Heart right ventricle (tissue), 16 donors: ENCODE results near the gene RAPSN. TPM values are rescaled to one million over a fixed set of nuclear protein-coding genes. Genes with fewer than 3 reads are reported as not detected.

Source experiments
- ATAC-seq, 8 donors: fragments of 200-7000 bp; cut with Tn5 transposase; one replicate each; pipeline ENCODE4 v1.9.1; 2020; ENCODE audit warnings: mild to moderate bottlenecking in 8 of 8, moderate library complexity in 8 of 8, moderate number of reproducible peaks in 1 of 8
- DNase-seq, 2 donors: peaks; one replicate each; pipeline ENCODE4 v3.0.0-alpha.2; 2020
- H3K27ac ChIP-seq, 10 donors: fragments of 200-600 bp; sonication (generic) in 2 of 10; one replicate each; pipeline versions ENCODE4 v1.5.0 to v1.8.0; 2020 to 2022; ENCODE audit warnings: mild to moderate bottlenecking in 3 of 10
- H3K27me3 ChIP-seq, 7 donors: fragments of 200-600 bp; one replicate each; pipeline ENCODE4 v1.8.0; 2021 to 2022; ENCODE audit warnings: mild to moderate bottlenecking in 2 of 7
- H3K36me3 ChIP-seq, 9 donors: fragments of 200-600 bp; sonication (generic) in 1 of 9; one replicate each; pipeline versions ENCODE4 v1.5.0 to v1.8.0; 2020 to 2022; ENCODE audit warnings: mild to moderate bottlenecking in 2 of 9
- H3K4me1 ChIP-seq, 9 donors: fragments of 200-600 bp; sonication (generic) in 1 of 9; one replicate each; pipeline versions ENCODE4 v1.5.0 to v1.8.0; 2020 to 2022; ENCODE audit warnings: mild to moderate bottlenecking in 4 of 9
- H3K4me3 ChIP-seq, 10 donors: fragments of 200-600 bp; sonication (generic) in 2 of 10; one replicate each; pipeline versions ENCODE4 v1.5.0 to v1.8.0; 2020 to 2022; ENCODE audit warnings: mild to moderate bottlenecking in 7 of 10, moderate library complexity in 2 of 10
- H3K9me3 ChIP-seq, 11 donors: fragments of 200-600 bp in 10 of 11; sonication (generic) in 2 of 11; one replicate each; pipeline versions ENCODE4 v1.5.0 to v1.8.0; 2013 to 2022; ENCODE audit warnings: mild to moderate bottlenecking in 2 of 11, control low read depth in 1 of 11, moderate library complexity in 1 of 11
- WGBS, 2 donors: extraction: QIAGEN DNeasy Blood & Tissue Kit; methylation state at CpG; one replicate each; pipeline ENCODE4 v1.1.7; 2013; ENCODE audit warnings: inconsistent platforms in 1 of 2; 5-methylcytosine and 5-hydroxymethylcytosine counted together
- intact Hi-C, 10 donors: fragments of 100-400 bp; cut with DNase I; formaldehyde crosslinking; loops; one replicate each; pipeline versions ENCODE4 v1.11.1 to v1.14.2; 2022
- polyA plus RNA-seq, 2 donors: library from polyadenylated mRNA; stranded (reverse); fragments of 200-250 nt; gene quantifications; one replicate each; pipeline ENCODE4 v1.2.3, GENCODE V29; 2013
- total RNA-seq, 10 donors: library from RNA; stranded (reverse); fragmentation: NEBNext Ultra II Directional in 3 of 10; extraction: Animal tissue kit (Norgen Biotek cat#: 25700) in 3 of 10; gene quantifications; one replicate each; pipeline versions ENCODE4 v1.2.1 to v1.2.4, GENCODE V29; 2021 to 2023
- TF ChIP-seq, protein P1 (sequence below), 9 donors: fragments of 200-600 bp; sonication (generic) in 2 of 9; IDR thresholded peaks; one replicate each; pipeline versions ENCODE4 v1.5.0 to v1.8.0; 2021 to 2022; ENCODE audit warnings: antibody characterized with exemption in 9 of 9, mild to moderate bottlenecking in 5 of 9, moderate library complexity in 1 of 9
- donor health status: Arrhythmogenic right ventricular cardiomyopathy.
- donor health status: ischemic (EF 13 %, LVEDD 7.1; RV severe dilation, severe dysfunction).
- donor health status: healthy with polysubstance abuse.
- donor health status: DM: no; HTN: yes; CAD: no.
- donor health status: DM: no; HTN: no; CAD: no.
- donor health status: ischemic (EF 25% LVEDD 6.9; RV normal size, moderate dysfunction).
- donor health status: ischemic (EF 25% LVEDD 5.7; RV mildly dilated, moderate dysfunction).
- donor health status: healthy.
- donor health status: DM: yes; HTN: yes; CAD: no.
- donor health status: Ischemic cardiomyopathy.
- donor health status: ischemic (EF 35%, LVEDD 5.7; RV mildly dilated, moderate dysfunction).
- donor health status: nonischemic (EF 11% LVEDD 7.7; RV severe dilation, severe dysfunction).
- donor health status: DM: yes; HTN: yes; CAD: no.
- donor health status: PGD.
- donor health status: ischemic (EF 29% LVEDD 5.4; RV normal size, mild dysfunction).
- donor health status: nonischemic (EF 23%, LVEDD 6.1; RV moderate dilation, normal function).

RAPSN gene
- total and polyA plus RNA-seq, 12 donors: 0.33 to 10.2 (median 4.0) TPM

DNA sequence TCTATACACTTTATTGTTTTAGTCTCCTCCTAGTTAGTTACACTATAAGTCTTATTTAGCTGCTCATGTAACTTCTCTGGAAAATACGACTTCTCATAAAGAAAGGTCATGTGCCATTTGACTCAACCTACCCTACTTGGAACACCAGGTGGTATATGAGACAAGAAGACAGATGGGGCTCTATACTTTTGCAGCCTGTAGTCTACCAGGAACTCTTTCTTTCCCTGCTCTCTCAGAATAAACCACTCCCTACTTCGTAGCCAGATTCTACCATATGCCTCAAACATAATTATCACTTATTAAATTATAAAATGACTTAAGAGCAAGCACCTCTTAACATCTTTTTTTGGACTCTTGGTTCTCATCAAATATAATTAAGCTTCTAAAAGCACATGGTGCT lies 38.5 kb upstream of the RAPSN start:
- peaks cover 0 to 26% (median 20%) of the 10 kb centered on the region in 9 donors for H3K4me1 ChIP-seq
- ATAC-seq: no peak
- peaks cover 0 to 74% (median 46%) of the 10 kb centered on the region in 9 donors for H3K36me3 ChIP-seq
- 93 to 94% methylated on average over 2 of the region's 2 CpGs for WGBS, 2 donors
- intact Hi-C loops: loop anchor here in 2 of 10 donors (5.0 to 10.0 kb wide), 2 partner anchors 47 to 50 kb away; no protein-coding TSS in a partner anchor
- TF ChIP-seq, protein P1, sequence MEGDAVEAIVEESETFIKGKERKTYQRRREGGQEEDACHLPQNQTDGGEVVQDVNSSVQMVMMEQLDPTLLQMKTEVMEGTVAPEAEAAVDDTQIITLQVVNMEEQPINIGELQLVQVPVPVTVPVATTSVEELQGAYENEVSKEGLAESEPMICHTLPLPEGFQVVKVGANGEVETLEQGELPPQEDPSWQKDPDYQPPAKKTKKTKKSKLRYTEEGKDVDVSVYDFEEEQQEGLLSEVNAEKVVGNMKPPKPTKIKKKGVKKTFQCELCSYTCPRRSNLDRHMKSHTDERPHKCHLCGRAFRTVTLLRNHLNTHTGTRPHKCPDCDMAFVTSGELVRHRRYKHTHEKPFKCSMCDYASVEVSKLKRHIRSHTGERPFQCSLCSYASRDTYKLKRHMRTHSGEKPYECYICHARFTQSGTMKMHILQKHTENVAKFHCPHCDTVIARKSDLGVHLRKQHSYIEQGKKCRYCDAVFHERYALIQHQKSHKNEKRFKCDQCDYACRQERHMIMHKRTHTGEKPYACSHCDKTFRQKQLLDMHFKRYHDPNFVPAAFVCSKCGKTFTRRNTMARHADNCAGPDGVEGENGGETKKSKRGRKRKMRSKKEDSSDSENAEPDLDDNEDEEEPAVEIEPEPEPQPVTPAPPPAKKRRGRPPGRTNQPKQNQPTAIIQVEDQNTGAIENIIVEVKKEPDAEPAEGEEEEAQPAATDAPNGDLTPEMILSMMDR (IDR thresholded peaks at IDR 0.05): no peak
- H3K27ac ChIP-seq: no peak overlapping the region
- H3K27me3 ChIP-seq: no peaks in the 10 kb centered on the region
- H3K9me3 ChIP-seq: no peaks in the 10 kb centered on the region
- H3K4me3 ChIP-seq: no peak overlapping the region
- no peak for DNase-seq

DNA sequence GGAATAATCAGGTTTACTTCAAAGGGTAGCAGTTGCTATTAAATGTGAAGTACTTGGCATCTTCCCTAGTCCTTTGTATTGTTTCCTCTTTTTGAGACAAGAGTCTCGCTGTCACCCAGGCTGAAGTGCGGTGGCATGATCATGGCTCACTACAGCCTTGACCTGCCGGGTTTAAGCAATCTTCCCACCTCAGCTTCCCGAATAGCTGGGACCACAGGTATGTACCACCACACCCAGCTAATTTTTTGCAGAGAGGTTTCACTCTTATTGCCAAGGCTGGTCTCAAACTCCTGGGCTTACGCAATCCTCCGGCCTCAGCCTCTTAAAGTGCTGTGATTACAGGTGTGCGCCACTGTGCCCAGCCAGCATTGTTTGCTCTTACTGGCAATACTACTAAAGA lies 36.2 kb upstream of the RAPSN start:
- TF ChIP-seq, protein P1 (IDR thresholded peaks at IDR 0.05): no peak
- no peak overlapping the region for H3K27ac ChIP-seq
- DNase-seq: no peak
- H3K36me3 ChIP-seq: peaks cover 0 to 90% (median 66%) of the 10 kb centered on the region in 9 donors
- H3K4me1 ChIP-seq: peaks cover 0 to 25% (median 18%) of the 10 kb centered on the region in 9 donors
- H3K9me3 ChIP-seq: no peaks in the 10 kb centered on the region
- 91 to 93% methylated on average over 7 of the region's 7 CpGs for WGBS, 2 donors
- no peak overlapping the region for H3K4me3 ChIP-seq
- intact Hi-C loops: loop anchor here in 2 of 10 donors (5.0 to 10.0 kb wide), 2 partner anchors 50 to 52 kb away; no protein-coding TSS in a partner anchor
- no peaks in the 10 kb centered on the region for H3K27me3 ChIP-seq
- ATAC-seq: no peak

DNA sequence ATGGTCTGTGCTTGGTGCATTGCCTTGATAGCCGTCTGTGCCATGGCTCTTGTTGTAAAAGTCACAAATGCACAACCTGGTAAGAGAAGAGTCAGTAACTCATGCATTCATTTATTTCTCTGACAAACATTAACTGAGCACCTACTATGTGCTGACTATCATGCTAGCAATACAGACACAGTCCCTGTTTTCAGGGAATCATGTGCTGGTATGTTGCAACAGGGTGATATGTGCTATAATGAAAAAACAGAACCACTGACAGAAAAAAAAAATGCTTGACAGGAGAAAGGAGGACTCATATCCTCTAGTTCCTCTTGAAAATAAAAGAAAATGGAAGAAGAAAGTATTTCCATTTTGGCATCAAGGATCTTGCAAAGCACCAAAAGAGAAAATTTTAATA lies 34.5 kb upstream of the RAPSN start:
- H3K27me3 ChIP-seq: no peaks in the 10 kb centered on the region
- TF ChIP-seq, protein P1 (IDR thresholded peaks at IDR 0.05): no peak
- H3K27ac ChIP-seq: peak overlapping the region in 1 of 10 donors; percentile 49
- H3K4me1 ChIP-seq: peaks cover 0 to 25% (median 17%) of the 10 kb centered on the region in 9 donors
- H3K9me3 ChIP-seq: no peaks in the 10 kb centered on the region
- H3K36me3 ChIP-seq: peaks cover 0 to 100% (median 69%) of the 10 kb centered on the region in 9 donors
- WGBS, 2 donors: 82 to 96% methylated on average over 1 of the region's 1 CpG
- no peak for DNase-seq
- ATAC-seq: no peak
- intact Hi-C loops: loop anchor here in 1 of 10 donors (10.0 kb wide), 1 partner anchor 51 kb away; no protein-coding TSS in a partner anchor
- H3K4me3 ChIP-seq: no peak overlapping the region

DNA sequence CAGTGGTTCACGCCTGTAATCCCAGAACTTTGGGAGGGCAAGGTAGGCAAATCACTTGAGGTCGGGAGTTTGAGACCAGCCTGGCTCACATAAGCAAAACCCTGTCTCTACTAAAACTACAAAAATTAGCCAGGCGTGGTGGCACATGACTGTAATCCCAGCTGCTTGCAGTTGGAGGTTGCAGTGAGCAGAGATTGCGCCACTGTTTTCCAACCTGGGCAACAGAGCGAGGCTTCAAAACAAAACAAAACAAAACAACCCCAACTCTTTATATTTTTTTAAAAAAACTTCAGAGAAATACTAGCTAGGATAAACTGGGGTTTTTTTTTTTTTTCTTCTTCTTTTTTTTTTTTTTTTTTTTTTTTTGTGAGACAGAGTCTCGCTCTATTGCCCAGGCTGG lies 31.8 kb upstream of the RAPSN start:
- no peaks in the 10 kb centered on the region for H3K27me3 ChIP-seq
- H3K4me1 ChIP-seq: peaks cover 3 to 34% (median 23%) of the 10 kb centered on the region in 9 donors
- WGBS, 2 donors: 92 to 95% methylated on average over 6 of the region's 6 CpGs
- intact Hi-C loops: loop anchor here in 1 of 10 donors (10.0 kb wide), 1 partner anchor 54 kb away; no protein-coding TSS in a partner anchor
- H3K9me3 ChIP-seq: no peaks in the 10 kb centered on the region
- DNase-seq (no peak), ATAC-seq (no peak)
- no peak overlapping the region for H3K27ac ChIP-seq
- H3K36me3 ChIP-seq: peaks cover 0 to 100% (median 77%) of the 10 kb centered on the region in 9 donors
- TF ChIP-seq, protein P1 (IDR thresholded peaks at IDR 0.05): no peak
- no peak overlapping the region for H3K4me3 ChIP-seq
